ENCODE measurements around the gene C4orf50. TPM values are rescaled to one million over a fixed set of nuclear protein-coding genes. Genes with fewer than 3 reads are reported as not detected.

Gene C4orf50
- polyA plus RNA-seq, 1 donor from 2014 or later, result 1.6 TPM

GRCh38 chr4:5913454-5913853 is 104.8 kb downstream of the C4orf50 start:
- no peaks in the 10 kb centered on the region for H3K36me3 ChIP-seq (ENCODE audit: insufficient read depth, low read length)
- H3K9ac ChIP-seq (ENCODE audit: low read length), result no peak overlapping the region
- H3K27me3 ChIP-seq (ENCODE audit: insufficient read depth, low read depth, low read length), result no peaks in the 10 kb centered on the region
- no peak overlapping the region for H3K4me2 ChIP-seq (ENCODE audit: low read length)
- TF ChIP-seq POLR2AphosphoS5 (IDR thresholded peaks at IDR 0.05), result no peak
- H3F3A ChIP-seq (ENCODE audit: insufficient read depth, low read length, poor library complexity, severe bottlenecking), result no peaks in the 10 kb centered on the region
- H3K4me3 ChIP-seq (ENCODE audit: low read length), result no peak overlapping the region
- H3K79me2 ChIP-seq (replicated peaks; ENCODE audit: insufficient read depth, low read length), result no peaks in the 10 kb centered on the region
- H3K27ac ChIP-seq (ENCODE audit: low read length), result no peak overlapping the region
- H3K9me2 ChIP-seq (ENCODE audit: insufficient read depth, low read length), result no peaks in the 10 kb centered on the region
- no peak overlapping the region for H2AFZ ChIP-seq (ENCODE audit: low read depth, low read length)
- peaks cover 4% of the 10 kb centered on the region for H3K9me3 ChIP-seq (ENCODE audit: low read length)
- no peaks in the 10 kb centered on the region for H4K20me1 ChIP-seq (ENCODE audit: insufficient read depth)

- Histone ChIP-seq H3K9me3 (ENCODE audit: low read length) (peaks cover 4% of the 10 kb centered on the region), H3K36me3 (ENCODE audit: insufficient read depth, low read length) (no peaks in the 10 kb centered on the region), H3K4me3 (ENCODE audit: low read length) (no peak overlapping the region), H3K9me2 (ENCODE audit: insufficient read depth, low read length) (no peaks in the 10 kb centered on the region), H4K20me1 (ENCODE audit: insufficient read depth) (no peaks in the 10 kb centered on the region), H3K4me2 (ENCODE audit: low read length) (no peak overlapping the region), H2AFZ (ENCODE audit: low read depth, low read length) (no peak overlapping the region), H3K9ac (ENCODE audit: low read length) (no peak overlapping the region), H3K27ac (ENCODE audit: low read length) (no peak overlapping the region), H3K79me2 (replicated peaks; ENCODE audit: insufficient read depth, low read length) (no peaks in the 10 kb centered on the region), H3K27me3 (ENCODE audit: insufficient read depth, low read depth, low read length) (no peaks in the 10 kb centered on the region), H3F3A (ENCODE audit: insufficient read depth, low read length, poor library complexity, severe bottlenecking) (no peaks in the 10 kb centered on the region)
- TF ChIP-seq REST (IDR thresholded peaks at IDR 0.05; ENCODE audit: borderline replicate concordance) (no peak), EP300 (conservative IDR thresholded peaks at IDR 0.05; ENCODE audit: poor library complexity, severe bottlenecking) (no peak), POLR2AphosphoS5 (IDR thresholded peaks at IDR 0.05) (no peak), CTCF (IDR thresholded peaks at IDR 0.05; ENCODE audit: poor library complexity, severe bottlenecking) (no peak), TAF1 (IDR thresholded peaks at IDR 0.05; ENCODE audit: low read depth) (no peak), MXI1 (conservative IDR thresholded peaks at IDR 0.05; ENCODE audit: poor library complexity, severe bottlenecking) (no peak), EZH2 (IDR thresholded peaks at IDR 0.05; ENCODE audit: borderline replicate concordance, insufficient read depth, low read length, poor library complexity, severe bottlenecking) (no peak), RAD21 (conservative IDR thresholded peaks at IDR 0.05) (no peak), SMC3 (conservative IDR thresholded peaks at IDR 0.05; ENCODE audit: poor library complexity) (no peak)
Observed at GRCh38 chr4:5912614-5913019, 105.6 kb downstream of the C4orf50 start.

- Histone ChIP-seq H3K79me2 (replicated peaks; ENCODE audit: insufficient read depth, low read length) (no peaks in the 10 kb centered on the region), H3K9me2 (ENCODE audit: insufficient read depth, low read length) (no peaks in the 10 kb centered on the region), H3K27ac (ENCODE audit: low read length) (no peak overlapping the region), H3K4me3 (ENCODE audit: low read length) (no peak overlapping the region), H3K9ac (ENCODE audit: low read length) (no peak overlapping the region), H4K20me1 (ENCODE audit: insufficient read depth) (no peaks in the 10 kb centered on the region), H3K4me2 (ENCODE audit: low read length) (no peak overlapping the region), H3K9me3 (ENCODE audit: low read length) (peaks cover 4% of the 10 kb centered on the region), H2AFZ (ENCODE audit: low read depth, low read length) (no peak overlapping the region), H3K27me3 (ENCODE audit: insufficient read depth, low read depth, low read length) (no peaks in the 10 kb centered on the region), H3F3A (ENCODE audit: insufficient read depth, low read length, poor library complexity, severe bottlenecking) (no peaks in the 10 kb centered on the region), H3K36me3 (ENCODE audit: insufficient read depth, low read length) (no peaks in the 10 kb centered on the region)
- TF ChIP-seq REST (IDR thresholded peaks at IDR 0.05; ENCODE audit: borderline replicate concordance) (no peak), POLR2AphosphoS5 (IDR thresholded peaks at IDR 0.05) (no peak), EZH2 (IDR thresholded peaks at IDR 0.05; ENCODE audit: borderline replicate concordance, insufficient read depth, low read length, poor library complexity, severe bottlenecking) (no peak), SMC3 (conservative IDR thresholded peaks at IDR 0.05; ENCODE audit: poor library complexity) (no peak), EP300 (conservative IDR thresholded peaks at IDR 0.05; ENCODE audit: poor library complexity, severe bottlenecking) (no peak), RAD21 (conservative IDR thresholded peaks at IDR 0.05) (no peak), TAF1 (IDR thresholded peaks at IDR 0.05; ENCODE audit: low read depth) (no peak), CTCF (IDR thresholded peaks at IDR 0.05; ENCODE audit: poor library complexity, severe bottlenecking) (no peak), MXI1 (conservative IDR thresholded peaks at IDR 0.05; ENCODE audit: poor library complexity, severe bottlenecking) (no peak)
Observed at GRCh38 chr4:5908876-5909427, 109.3 kb downstream of the C4orf50 start.
